Measurements from ENCODE around the gene OR5AN1. TPM values are rescaled to one million over a fixed set of nuclear protein-coding genes. Genes with fewer than 3 reads are reported as not detected.

The OR5AN1 gene
- total and polyA plus RNA-seq, 10 of the 15 experiments (the other 5 are each of a cell fraction or from before 2014, with no cell fraction given), result not detected

DNA sequence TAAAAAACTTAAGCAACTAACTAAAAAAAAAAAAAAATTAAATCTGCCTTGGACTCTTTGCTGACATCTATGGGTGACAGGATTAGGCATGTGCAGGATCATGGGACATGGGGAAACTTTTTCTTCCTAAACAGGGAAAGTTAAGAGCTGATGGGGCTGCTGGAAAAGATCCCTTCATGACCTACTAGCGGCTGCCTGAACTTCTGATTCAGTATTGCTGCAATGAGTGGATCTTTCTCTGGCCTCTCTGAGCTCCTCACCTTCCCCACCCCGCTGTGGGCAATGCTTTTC lies 42.5 kb downstream of the OR5AN1 start:
- H3K4me2 ChIP-seq (ENCODE audit: control insufficient read depth, insufficient read depth), result no peak overlapping the region
- no peak overlapping the region for H3K27ac ChIP-seq (ENCODE audit: control insufficient read depth, insufficient read depth)
- H3K9me3 ChIP-seq (replicated peaks; ENCODE audit: control insufficient read depth, insufficient read depth, low read length), result peaks cover 2% of the 10 kb centered on the region; the same call in 1 of the 3 replicates
- no peaks in the 10 kb centered on the region for H3K27me3 ChIP-seq (replicated peaks in 1 of 2; ENCODE audit: control insufficient read depth in 2 of 2, insufficient read depth in 2 of 2, low read length in 1 of 2)
- no peak overlapping the region for H2AFZ ChIP-seq (ENCODE audit: control insufficient read depth, low read depth, low read length)
- H3K36me3 ChIP-seq (ENCODE audit: control insufficient read depth in 2 of 2, insufficient read depth in 2 of 2, low read length in 1 of 2), result no peaks in the 10 kb centered on the region
- no peaks in the 10 kb centered on the region for H3K79me2 ChIP-seq (ENCODE audit: control insufficient read depth, insufficient read depth, low read length)
- FAIRE-seq (no peak), DNase-seq (ENCODE audit: low read depth, low spot score) (no peak), ATAC-seq (no peak)
- H3K9ac ChIP-seq (ENCODE audit: control insufficient read depth, insufficient read depth, low read length), result no peak overlapping the region
- no peak overlapping the region for H3K4me3 ChIP-seq
- no TSS peak for BruUV-seq (replicated peaks)
- no peaks in the 10 kb centered on the region for H3K4me1 ChIP-seq (ENCODE audit: control insufficient read depth, insufficient read depth, low read length)
- CTCF ChIA-PET, result interaction anchor here (1.1 to 1.6 kb wide), 2 partner anchors 15 to 243 kb away, joined by 3 to 4 read pairs; no protein-coding TSS in a partner anchor
- POLR2A ChIA-PET, result no interaction called here
- WGBS (ENCODE audit: insufficient coverage, insufficient replicate concordance, low lambda C conversion rate, missing lambda C conversion rate), result 0% methylated on average over 2 of the region's 2 CpGs
- in situ Hi-C loops (cut with MboI), result no loop called here
- TF ChIP-seq, protein P1, sequence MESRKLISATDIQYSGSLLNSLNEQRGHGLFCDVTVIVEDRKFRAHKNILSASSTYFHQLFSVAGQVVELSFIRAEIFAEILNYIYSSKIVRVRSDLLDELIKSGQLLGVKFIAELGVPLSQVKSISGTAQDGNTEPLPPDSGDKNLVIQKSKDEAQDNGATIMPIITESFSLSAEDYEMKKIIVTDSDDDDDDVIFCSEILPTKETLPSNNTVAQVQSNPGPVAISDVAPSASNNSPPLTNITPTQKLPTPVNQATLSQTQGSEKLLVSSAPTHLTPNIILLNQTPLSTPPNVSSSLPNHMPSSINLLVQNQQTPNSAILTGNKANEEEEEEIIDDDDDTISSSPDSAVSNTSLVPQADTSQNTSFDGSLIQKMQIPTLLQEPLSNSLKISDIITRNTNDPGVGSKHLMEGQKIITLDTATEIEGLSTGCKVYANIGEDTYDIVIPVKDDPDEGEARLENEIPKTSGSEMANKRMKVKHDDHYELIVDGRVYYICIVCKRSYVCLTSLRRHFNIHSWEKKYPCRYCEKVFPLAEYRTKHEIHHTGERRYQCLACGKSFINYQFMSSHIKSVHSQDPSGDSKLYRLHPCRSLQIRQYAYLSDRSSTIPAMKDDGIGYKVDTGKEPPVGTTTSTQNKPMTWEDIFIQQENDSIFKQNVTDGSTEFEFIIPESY (IDR thresholded peaks at IDR 0.05), result no peak
- TF ChIP-seq KAT2A (conservative IDR thresholded peaks at IDR 0.05; ENCODE audit: control insufficient read depth, low read depth, low read length) (no peak), RUNX3 (IDR thresholded peaks at IDR 0.05; ENCODE audit: low read length) (no peak)
- TF ChIP-seq, protein P2, sequence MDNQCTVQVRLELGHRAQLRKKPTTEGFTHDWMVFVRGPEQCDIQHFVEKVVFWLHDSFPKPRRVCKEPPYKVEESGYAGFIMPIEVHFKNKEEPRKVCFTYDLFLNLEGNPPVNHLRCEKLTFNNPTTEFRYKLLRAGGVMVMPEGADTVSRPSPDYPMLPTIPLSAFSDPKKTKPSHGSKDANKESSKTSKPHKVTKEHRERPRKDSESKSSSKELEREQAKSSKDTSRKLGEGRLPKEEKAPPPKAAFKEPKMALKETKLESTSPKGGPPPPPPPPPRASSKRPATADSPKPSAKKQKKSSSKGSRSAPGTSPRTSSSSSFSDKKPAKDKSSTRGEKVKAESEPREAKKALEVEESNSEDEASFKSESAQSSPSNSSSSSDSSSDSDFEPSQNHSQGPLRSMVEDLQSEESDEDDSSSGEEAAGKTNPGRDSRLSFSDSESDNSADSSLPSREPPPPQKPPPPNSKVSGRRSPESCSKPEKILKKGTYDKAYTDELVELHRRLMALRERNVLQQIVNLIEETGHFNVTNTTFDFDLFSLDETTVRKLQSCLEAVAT (IDR thresholded peaks at IDR 0.05), result no peak
- TF ChIP-seq, protein P3, sequence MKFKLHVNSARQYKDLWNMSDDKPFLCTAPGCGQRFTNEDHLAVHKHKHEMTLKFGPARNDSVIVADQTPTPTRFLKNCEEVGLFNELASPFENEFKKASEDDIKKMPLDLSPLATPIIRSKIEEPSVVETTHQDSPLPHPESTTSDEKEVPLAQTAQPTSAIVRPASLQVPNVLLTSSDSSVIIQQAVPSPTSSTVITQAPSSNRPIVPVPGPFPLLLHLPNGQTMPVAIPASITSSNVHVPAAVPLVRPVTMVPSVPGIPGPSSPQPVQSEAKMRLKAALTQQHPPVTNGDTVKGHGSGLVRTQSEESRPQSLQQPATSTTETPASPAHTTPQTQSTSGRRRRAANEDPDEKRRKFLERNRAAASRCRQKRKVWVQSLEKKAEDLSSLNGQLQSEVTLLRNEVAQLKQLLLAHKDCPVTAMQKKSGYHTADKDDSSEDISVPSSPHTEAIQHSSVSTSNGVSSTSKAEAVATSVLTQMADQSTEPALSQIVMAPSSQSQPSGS (IDR thresholded peaks at IDR 0.05; ENCODE audit: low read length), result no peak
- TF ChIP-seq, protein P4, sequence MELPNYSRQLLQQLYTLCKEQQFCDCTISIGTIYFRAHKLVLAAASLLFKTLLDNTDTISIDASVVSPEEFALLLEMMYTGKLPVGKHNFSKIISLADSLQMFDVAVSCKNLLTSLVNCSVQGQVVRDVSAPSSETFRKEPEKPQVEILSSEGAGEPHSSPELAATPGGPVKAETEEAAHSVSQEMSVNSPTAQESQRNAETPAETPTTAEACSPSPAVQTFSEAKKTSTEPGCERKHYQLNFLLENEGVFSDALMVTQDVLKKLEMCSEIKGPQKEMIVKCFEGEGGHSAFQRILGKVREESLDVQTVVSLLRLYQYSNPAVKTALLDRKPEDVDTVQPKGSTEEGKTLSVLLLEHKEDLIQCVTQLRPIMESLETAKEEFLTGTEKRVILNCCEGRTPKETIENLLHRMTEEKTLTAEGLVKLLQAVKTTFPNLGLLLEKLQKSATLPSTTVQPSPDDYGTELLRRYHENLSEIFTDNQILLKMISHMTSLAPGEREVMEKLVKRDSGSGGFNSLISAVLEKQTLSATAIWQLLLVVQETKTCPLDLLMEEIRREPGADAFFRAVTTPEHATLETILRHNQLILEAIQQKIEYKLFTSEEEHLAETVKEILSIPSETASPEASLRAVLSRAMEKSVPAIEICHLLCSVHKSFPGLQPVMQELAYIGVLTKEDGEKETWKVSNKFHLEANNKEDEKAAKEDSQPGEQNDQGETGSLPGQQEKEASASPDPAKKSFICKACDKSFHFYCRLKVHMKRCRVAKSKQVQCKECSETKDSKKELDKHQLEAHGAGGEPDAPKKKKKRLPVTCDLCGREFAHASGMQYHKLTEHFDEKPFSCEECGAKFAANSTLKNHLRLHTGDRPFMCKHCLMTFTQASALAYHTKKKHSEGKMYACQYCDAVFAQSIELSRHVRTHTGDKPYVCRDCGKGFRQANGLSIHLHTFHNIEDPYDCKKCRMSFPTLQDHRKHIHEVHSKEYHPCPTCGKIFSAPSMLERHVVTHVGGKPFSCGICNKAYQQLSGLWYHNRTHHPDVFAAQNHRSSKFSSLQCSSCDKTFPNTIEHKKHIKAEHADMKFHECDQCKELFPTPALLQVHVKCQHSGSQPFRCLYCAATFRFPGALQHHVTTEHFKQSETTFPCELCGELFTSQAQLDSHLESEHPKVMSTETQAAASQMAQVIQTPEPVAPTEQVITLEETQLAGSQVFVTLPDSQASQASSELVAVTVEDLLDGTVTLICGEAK (IDR thresholded peaks at IDR 0.05; ENCODE audit: borderline replicate concordance), result no peak
- SMC1A ChIA-PET (ENCODE audit: uncharacterized antibody, unreplicated experiment), result no interaction called here
- intact Hi-C loops (cut with micrococcal nuclease; ENCODE audit: unreplicated experiment), result no loop called here
- H4K20me1 ChIP-seq (ENCODE audit: control insufficient read depth, insufficient read depth), result no peaks in the 10 kb centered on the region
- RAD21 ChIA-PET (ENCODE audit: unreplicated experiment), result no interaction called here
